Measurements from ENCODE around the gene ATP11A.
A peak's percentile ranks its signal among the peaks of the same experiment; 100 is the strongest.

The ATP11A gene

DNA sequence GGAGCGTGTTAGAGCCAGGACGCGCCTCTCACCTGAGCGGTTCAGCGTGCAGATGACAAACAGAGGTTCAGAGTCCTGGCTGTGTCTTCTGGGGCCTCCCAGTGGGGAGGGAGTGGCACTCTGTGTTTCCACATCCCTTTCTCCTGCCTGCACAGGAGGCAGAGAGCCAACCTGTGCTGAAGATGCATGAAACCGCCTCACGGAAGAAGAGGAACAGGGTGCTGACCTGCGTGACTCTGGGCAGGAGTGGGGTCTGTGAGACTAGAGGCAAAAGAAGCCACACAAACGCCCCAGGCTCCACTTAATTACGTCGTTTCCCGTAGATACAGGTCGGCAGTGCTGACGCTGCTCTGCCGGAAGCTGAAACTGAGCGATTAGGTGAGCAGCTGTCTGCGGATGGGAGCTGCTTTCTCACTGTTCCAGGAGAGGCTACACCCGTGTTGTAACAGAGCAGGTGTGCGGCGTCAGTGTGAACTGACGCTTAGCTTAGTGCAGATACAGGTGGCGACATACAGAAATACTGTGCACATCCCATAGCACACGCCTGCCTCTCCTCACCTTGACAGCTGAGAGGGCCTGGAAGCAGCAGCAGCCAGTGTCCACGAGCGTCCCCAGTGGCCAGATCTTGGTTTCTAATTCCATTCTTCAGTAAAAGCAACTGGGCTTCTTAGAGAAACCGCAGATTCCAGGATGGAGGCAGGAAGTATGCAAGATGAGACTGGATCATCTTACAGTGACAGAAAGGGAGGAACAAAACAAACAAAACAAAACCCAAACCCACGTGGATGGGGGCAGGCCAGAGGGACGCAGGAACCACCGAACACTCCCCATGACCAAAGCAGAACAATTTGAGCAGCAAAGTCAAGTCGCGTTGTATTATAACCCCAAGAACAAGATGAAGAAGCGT, 241.4 kb downstream of the ATP11A start (continued):
- TF ChIP-seq WT1 (tag by site-specific recombination; IDR thresholded peaks at IDR 0.05): peak; percentile 95
- TF ChIP-seq ZNF146 (tag by site-specific recombination; IDR thresholded peaks at IDR 0.05): no peak
- peak; percentile 70 for TF ChIP-seq SP7 (tag by site-specific recombination; IDR thresholded peaks at IDR 0.05)
- peak; percentile 88 for TF ChIP-seq ZBTB17 (tag by site-specific recombination; IDR thresholded peaks at IDR 0.05)
- peak; percentile 69 for TF ChIP-seq SCRT2 (tag by site-specific recombination; IDR thresholded peaks at IDR 0.05)
- no peak for TF ChIP-seq SALL2 (tag by site-specific recombination; IDR thresholded peaks at IDR 0.05; ENCODE audit: borderline replicate concordance)
- TF ChIP-seq, protein P1, sequence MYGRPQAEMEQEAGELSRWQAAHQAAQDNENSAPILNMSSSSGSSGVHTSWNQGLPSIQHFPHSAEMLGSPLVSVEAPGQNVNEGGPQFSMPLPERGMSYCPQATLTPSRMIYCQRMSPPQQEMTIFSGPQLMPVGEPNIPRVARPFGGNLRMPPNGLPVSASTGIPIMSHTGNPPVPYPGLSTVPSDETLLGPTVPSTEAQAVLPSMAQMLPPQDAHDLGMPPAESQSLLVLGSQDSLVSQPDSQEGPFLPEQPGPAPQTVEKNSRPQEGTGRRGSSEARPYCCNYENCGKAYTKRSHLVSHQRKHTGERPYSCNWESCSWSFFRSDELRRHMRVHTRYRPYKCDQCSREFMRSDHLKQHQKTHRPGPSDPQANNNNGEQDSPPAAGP (tag by site-specific recombination; IDR thresholded peaks at IDR 0.05): 0 out of 2 replicates have a peak, but pooled peaks have one; percentile 62
- TF ChIP-seq ZNF529 (tag by site-specific recombination; IDR thresholded peaks at IDR 0.05; ENCODE audit: insufficient replicate concordance): no peak

DNA sequence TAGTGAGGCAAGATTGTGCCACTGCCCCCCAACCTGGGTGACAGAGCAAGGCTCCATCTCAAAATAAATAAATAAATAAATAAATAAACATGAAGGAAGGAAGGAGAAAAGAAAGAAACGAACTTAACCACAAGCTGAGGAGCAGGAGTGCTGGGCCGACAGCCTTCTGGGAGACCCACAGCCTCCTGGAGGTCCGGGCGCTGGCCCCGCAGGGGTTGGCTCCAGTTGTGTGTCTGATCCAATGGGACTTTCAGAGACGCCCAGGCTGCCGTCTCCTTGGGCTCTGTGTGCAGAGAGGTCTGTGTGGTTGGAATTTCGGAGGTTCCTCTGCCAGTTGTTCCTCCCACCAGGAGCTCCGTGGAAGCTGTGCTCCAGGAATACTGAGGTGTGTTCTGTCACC, 243.1 kb downstream of the ATP11A start:
- TF ChIP-seq ZBTB8A (tag by site-specific recombination; IDR thresholded peaks at IDR 0.05): no peak
- no peak for TF ChIP-seq ZNF610 (tag by site-specific recombination; IDR thresholded peaks at IDR 0.05; ENCODE audit: borderline replicate concordance)
- TF ChIP-seq ZNF548 (tag by site-specific recombination; IDR thresholded peaks at IDR 0.05): no peak
- TF ChIP-seq SP2 (tag by site-specific recombination; IDR thresholded peaks at IDR 0.05): no peak
- no peak for TF ChIP-seq KLF10 (tag by site-specific recombination; IDR thresholded peaks at IDR 0.05)
- TF ChIP-seq, protein P2, sequence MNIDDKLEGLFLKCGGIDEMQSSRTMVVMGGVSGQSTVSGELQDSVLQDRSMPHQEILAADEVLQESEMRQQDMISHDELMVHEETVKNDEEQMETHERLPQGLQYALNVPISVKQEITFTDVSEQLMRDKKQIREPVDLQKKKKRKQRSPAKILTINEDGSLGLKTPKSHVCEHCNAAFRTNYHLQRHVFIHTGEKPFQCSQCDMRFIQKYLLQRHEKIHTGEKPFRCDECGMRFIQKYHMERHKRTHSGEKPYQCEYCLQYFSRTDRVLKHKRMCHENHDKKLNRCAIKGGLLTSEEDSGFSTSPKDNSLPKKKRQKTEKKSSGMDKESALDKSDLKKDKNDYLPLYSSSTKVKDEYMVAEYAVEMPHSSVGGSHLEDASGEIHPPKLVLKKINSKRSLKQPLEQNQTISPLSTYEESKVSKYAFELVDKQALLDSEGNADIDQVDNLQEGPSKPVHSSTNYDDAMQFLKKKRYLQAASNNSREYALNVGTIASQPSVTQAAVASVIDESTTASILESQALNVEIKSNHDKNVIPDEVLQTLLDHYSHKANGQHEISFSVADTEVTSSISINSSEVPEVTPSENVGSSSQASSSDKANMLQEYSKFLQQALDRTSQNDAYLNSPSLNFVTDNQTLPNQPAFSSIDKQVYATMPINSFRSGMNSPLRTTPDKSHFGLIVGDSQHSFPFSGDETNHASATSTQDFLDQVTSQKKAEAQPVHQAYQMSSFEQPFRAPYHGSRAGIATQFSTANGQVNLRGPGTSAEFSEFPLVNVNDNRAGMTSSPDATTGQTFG (tag by site-specific recombination; IDR thresholded peaks at IDR 0.05; ENCODE audit: borderline replicate concordance): no peak
- TF ChIP-seq ZBTB1 (tag by site-specific recombination; IDR thresholded peaks at IDR 0.05): no peak
- TF ChIP-seq ZNF391 (tag by site-specific recombination; IDR thresholded peaks at IDR 0.05; ENCODE audit: borderline replicate concordance, low read depth): no peak
- no peak for TF ChIP-seq KLF16 (tag by site-specific recombination; IDR thresholded peaks at IDR 0.05)
- TF ChIP-seq, protein P3, sequence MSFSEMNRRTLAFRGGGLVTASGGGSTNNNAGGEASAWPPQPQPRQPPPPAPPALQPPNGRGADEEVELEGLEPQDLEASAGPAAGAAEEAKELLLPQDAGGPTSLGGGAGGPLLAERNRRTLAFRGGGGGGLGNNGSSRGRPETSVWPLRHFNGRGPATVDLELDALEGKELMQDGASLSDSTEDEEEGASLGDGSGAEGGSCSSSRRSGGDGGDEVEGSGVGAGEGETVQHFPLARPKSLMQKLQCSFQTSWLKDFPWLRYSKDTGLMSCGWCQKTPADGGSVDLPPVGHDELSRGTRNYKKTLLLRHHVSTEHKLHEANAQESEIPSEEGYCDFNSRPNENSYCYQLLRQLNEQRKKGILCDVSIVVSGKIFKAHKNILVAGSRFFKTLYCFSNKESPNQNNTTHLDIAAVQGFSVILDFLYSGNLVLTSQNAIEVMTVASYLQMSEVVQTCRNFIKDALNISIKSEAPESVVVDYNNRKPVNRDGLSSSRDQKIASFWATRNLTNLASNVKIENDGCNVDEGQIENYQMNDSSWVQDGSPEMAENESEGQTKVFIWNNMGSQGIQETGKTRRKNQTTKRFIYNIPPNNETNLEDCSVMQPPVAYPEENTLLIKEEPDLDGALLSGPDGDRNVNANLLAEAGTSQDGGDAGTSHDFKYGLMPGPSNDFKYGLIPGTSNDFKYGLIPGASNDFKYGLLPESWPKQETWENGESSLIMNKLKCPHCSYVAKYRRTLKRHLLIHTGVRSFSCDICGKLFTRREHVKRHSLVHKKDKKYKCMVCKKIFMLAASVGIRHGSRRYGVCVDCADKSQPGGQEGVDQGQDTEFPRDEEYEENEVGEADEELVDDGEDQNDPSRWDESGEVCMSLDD (tag by site-specific recombination; IDR thresholded peaks at IDR 0.05): no peak
- no peak for TF ChIP-seq ZNF558 (tag by site-specific recombination; IDR thresholded peaks at IDR 0.05)
- no peak for TF ChIP-seq YY1 (tag by site-specific recombination; IDR thresholded peaks at IDR 0.05)
- no peak for TF ChIP-seq BCL11B (tag by site-specific recombination; IDR thresholded peaks at IDR 0.05; ENCODE audit: low read depth)
- no peak for TF ChIP-seq ZNF302 (tag by site-specific recombination; IDR thresholded peaks at IDR 0.05; ENCODE audit: low read depth)
- TF ChIP-seq ZNF121 (tag by site-specific recombination; IDR thresholded peaks at IDR 0.05): no peak
- no peak for TF ChIP-seq ZNF510 (tag by site-specific recombination; IDR thresholded peaks at IDR 0.05; ENCODE audit: insufficient replicate concordance)
- TF ChIP-seq ZNF473 (tag by site-specific recombination; IDR thresholded peaks at IDR 0.05): no peak
- TF ChIP-seq GLIS1 (tag by site-specific recombination; IDR thresholded peaks at IDR 0.05): no peak
- TF ChIP-seq, protein P4, sequence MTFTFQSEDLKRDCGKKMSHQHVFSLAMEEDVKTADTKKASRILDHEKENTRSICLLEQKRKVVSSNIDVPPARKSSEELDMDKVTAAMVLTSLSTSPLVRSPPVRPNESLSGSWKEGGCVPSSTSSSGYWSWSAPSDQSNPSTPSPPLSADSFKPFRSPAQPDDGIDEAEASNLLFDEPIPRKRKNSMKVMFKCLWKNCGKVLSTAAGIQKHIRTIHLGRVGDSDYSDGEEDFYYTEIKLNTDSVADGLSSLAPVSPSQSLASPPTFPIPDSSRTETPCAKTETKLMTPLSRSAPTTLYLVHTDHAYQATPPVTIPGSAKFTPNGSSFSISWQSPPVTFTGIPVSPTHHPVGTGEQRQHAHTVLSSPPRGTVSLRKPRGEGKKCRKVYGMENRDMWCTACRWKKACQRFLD (tag by site-specific recombination; IDR thresholded peaks at IDR 0.05): no peak
- TF ChIP-seq ZFP69B (tag by site-specific recombination; IDR thresholded peaks at IDR 0.05): no peak
- POLR2A ChIA-PET: no interaction called here
- CTCF ChIA-PET: interaction anchor here (1.1 to 2.2 kb wide), 5 partner anchors 7 to 884 kb away, joined by 3 to 8 read pairs (median 5); no protein-coding TSS in a partner anchor
- Histone ChIP-seq H3K4me1 (ENCODE audit: control insufficient read depth, insufficient read depth, low read length) (peaks cover 7% of the 10 kb centered on the region), H3K27ac (ENCODE audit: extremely low read depth, low read depth, low read length) (no peak overlapping the region), H3K4me3 (ENCODE audit: low read depth, low read length) (no peak overlapping the region), H3K36me3 (ENCODE audit: control insufficient read depth in 2 of 2, insufficient read depth in 1 of 2, low read length in 2 of 2) (no peaks in the 10 kb centered on the region), H3K9me3 (ENCODE audit: control insufficient read depth, insufficient read depth, low read depth, low read length) (no peaks in the 10 kb centered on the region)

Data from HEK293 (cell line).